Uterus (tissue), 4 donors: Measurements from ENCODE around the gene RHOH. TPM values are rescaled to one million over a fixed set of nuclear protein-coding genes. Genes with fewer than 3 reads are reported as not detected.

Source experiments
- DNase-seq, 2 donors: peaks; one replicate each; pipeline ENCODE4 v3.0.0-alpha.2; 2019 to 2020
- H3K27ac ChIP-seq, 2 donors: fragments of 200-600 bp; sonication (generic); 1 replicate in 1 of 2; 2 replicates in 1 of 2; pipeline ENCODE4 v1.5.1; 2016 to 2018
- H3K27me3 ChIP-seq, 2 donors: fragments of 200-600 bp; sonication (generic); one replicate each; pipeline ENCODE4 v1.5.1; 2018 to 2019; ENCODE audit warnings: control low read depth in 1 of 2
- H3K36me3 ChIP-seq, 2 donors: fragments of 200-600 bp; sonication (generic); one replicate each; pipeline ENCODE4 v1.5.1; 2019; ENCODE audit warnings: control low read depth in 1 of 2
- H3K4me1 ChIP-seq, 2 donors: fragments of 200-600 bp; sonication (generic); one replicate each; pipeline ENCODE4 v1.5.1; 2018 to 2019; ENCODE audit warnings: control low read depth in 1 of 2
- H3K4me3 ChIP-seq, 2 donors: fragments of 200-600 bp; sonication (generic); 1 replicate in 1 of 2; 2 replicates in 1 of 2; pipeline ENCODE4 v1.5.1; 2018 to 2019; ENCODE audit warnings: mild to moderate bottlenecking in 1 of 2
- H3K9me3 ChIP-seq, 2 donors: fragments of 200-600 bp; sonication (generic); one replicate each; pipeline ENCODE4 v1.5.1; 2019; ENCODE audit warnings: control low read depth in 1 of 2
- CTCF ChIP-seq, 4 experiments: fragments of 200-600 bp in 2 of 4; fragments of 450-650 bp in 2 of 4; sonication (generic) in 2 of 4; IDR thresholded peaks; one replicate each; pipeline ENCODE4 v1.5.1; 2016 to 2019; ENCODE audit warnings: antibody characterized with exemption in 4 of 4, mild to moderate bottlenecking in 2 of 4, moderate library complexity in 1 of 4
- POLR2A ChIP-seq, 2 donors: fragments of 450-650 bp; IDR thresholded peaks; one replicate each; pipeline ENCODE4 v1.6.1; 2016; ENCODE audit warnings: antibody characterized with exemption in 2 of 2, mild to moderate bottlenecking in 1 of 2, moderate library complexity in 1 of 2
- intact Hi-C: fragments of 100-400 bp; cut with DNase I; formaldehyde crosslinking; loops from one replicate; pipeline ENCODE4 v1.15.1; 2023; ENCODE audit warnings: low total_unique reads
- total RNA-seq, 4 donors: library from RNA; depleted of rRNA in 3 of 4; stranded (reverse); fragments of >200 nt in 3 of 4; gene quantifications; one replicate each; pipeline versions ENCODE4 v1.1.0 to v1.2.4, GENCODE V29; 2014 to 2023
- donor health status: DM: yes; HTN: yes; CAD: no.

The RHOH gene
- total RNA-seq, 4 donors from 2014 or later, result 1.5 to 37.1 (median 3.0) TPM

DNA sequence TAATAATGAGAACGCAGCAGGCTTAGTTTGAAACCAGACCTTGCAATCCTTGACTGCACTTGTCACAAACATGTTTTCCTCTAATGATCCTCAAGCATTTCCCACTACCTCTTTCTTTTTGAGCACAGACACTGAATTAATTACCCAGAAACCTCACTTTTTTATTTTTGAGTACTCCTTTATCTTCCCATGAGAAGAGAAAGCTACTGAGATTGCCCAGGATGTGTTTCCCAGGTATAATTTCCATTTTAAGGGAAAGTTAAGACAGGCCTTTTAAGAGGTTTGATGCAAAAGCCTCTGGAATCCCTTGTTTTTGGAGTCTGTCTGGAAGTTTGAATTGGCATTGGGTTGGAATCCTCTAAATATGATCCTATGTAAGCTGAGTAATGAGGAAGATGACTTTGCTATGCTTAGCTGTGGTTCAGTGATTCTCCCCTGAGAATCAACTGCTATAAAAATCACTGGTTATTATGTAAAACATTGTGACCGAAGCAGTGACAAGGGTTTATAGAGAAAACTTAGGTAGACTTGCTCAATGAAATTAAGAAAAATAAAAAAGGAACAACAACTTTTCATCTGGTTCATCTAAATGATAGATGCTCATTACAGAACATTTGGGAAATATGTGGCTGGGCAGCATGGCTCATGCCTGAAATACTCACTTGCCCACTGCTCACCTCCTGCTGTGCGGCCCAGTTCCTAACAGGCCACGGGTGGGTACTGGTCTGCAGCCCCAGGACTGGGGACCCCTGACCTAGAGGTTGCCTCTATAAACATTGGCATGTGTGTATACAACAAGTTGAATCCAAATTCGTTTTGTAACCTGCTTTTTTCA lies 10.8 kb upstream of the RHOH start:
- DNase-seq, result no peak
- TF ChIP-seq CTCF (IDR thresholded peaks at IDR 0.05), result no peak
- TF ChIP-seq POLR2A (IDR thresholded peaks at IDR 0.05), result no peak
- intact Hi-C loops, result no loop called here
- no peaks in the 10 kb centered on the region for H3K27me3 ChIP-seq
- no peaks in the 10 kb centered on the region for H3K9me3 ChIP-seq
- no peaks in the 10 kb centered on the region for H3K4me1 ChIP-seq
- H3K4me3 ChIP-seq, result no peak overlapping the region
- H3K27ac ChIP-seq, result no peak overlapping the region
- no peaks in the 10 kb centered on the region for H3K36me3 ChIP-seq

- Histone ChIP-seq H3K4me3 (no peak overlapping the region), H3K4me1 (no peaks in the 10 kb centered on the region), H3K27ac (no peak overlapping the region), H3K36me3 (no peaks in the 10 kb centered on the region), H3K27me3 (no peaks in the 10 kb centered on the region), H3K9me3 (no peaks in the 10 kb centered on the region)
- intact Hi-C loops, result no loop called here
- DNase-seq, result no peak
- TF ChIP-seq POLR2A (IDR thresholded peaks at IDR 0.05) (no peak), CTCF (IDR thresholded peaks at IDR 0.05) (no peak)
Measured at GRCh38 chr4:40186665-40187014, 10.2 kb upstream of the RHOH start.

DNA sequence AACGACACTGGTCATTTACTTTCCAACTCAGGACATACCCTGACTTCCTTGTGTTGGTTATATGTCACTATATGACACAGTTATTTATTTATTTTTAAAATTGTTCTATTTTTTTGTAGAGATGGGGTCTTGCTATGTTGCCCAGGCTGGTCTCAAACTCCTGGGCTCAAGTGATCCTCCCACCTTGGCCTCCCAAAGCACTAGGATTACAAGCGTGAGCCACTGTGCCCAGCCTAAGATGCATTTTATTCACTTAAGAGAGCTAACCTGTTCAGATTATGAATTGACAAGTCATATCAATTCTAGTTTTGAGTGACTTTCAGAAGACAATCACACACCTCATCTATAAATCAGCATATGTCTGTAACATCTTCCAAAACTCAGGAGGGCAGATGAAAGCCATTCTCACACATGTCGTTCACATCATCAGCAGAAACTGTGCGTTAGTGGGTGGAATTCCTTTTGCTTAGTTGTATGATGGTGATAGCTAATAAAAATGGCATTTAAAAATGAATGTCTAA lies 9.4 kb upstream of the RHOH start:
- H3K4me3 ChIP-seq, result no peak overlapping the region
- no peaks in the 10 kb centered on the region for H3K27me3 ChIP-seq
- intact Hi-C loops, result no loop called here
- H3K4me1 ChIP-seq, result no peaks in the 10 kb centered on the region
- TF ChIP-seq CTCF (IDR thresholded peaks at IDR 0.05) (no peak), POLR2A (IDR thresholded peaks at IDR 0.05) (no peak)
- DNase-seq, result no peak
- H3K27ac ChIP-seq, result no peak overlapping the region
- H3K9me3 ChIP-seq, result no peaks in the 10 kb centered on the region
- H3K36me3 ChIP-seq, result no peaks in the 10 kb centered on the region

- Histone ChIP-seq H3K27me3 (no peaks in the 10 kb centered on the region), H3K4me1 (no peaks in the 10 kb centered on the region), H3K9me3 (no peaks in the 10 kb centered on the region), H3K4me3 (no peak overlapping the region), H3K36me3 (no peaks in the 10 kb centered on the region), H3K27ac (no peak overlapping the region)
- intact Hi-C loops, result no loop called here
- TF ChIP-seq POLR2A (IDR thresholded peaks at IDR 0.05) (no peak), CTCF (IDR thresholded peaks at IDR 0.05) (no peak)
- DNase-seq, result no peak
Measured at GRCh38 chr4:40190019-40190418, 6.8 kb upstream of the RHOH start.

DNA sequence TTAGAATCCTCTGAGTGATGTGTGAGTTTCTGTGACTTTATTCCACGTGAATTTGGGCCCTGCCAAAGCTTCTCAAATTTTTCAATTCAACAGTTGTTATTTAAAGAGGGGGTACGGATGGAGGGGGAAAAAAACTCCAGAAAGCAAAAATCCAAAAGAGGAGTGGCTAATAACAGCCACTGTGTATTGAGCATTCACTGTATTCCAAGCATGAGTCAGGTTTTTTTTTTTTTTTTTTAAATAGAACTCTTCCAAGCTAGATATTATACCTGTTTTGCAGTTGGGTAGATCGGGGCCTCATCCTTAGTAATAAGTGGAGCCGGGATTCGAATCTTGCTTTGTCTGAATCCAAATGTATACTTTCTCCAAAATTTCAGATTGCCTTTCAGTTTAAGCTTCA lies 6.4 kb upstream of the RHOH start:
- no peak for DNase-seq
- H3K4me1 ChIP-seq, result no peaks in the 10 kb centered on the region
- no peak overlapping the region for H3K4me3 ChIP-seq
- no peaks in the 10 kb centered on the region for H3K27me3 ChIP-seq
- H3K36me3 ChIP-seq, result no peaks in the 10 kb centered on the region
- TF ChIP-seq POLR2A (IDR thresholded peaks at IDR 0.05), result no peak
- H3K27ac ChIP-seq, result no peak overlapping the region
- intact Hi-C loops, result no loop called here
- no peaks in the 10 kb centered on the region for H3K9me3 ChIP-seq
